ENCODE measurements around the gene FSIP2. TPM values are rescaled to one million over a fixed set of nuclear protein-coding genes. Genes with fewer than 3 reads are reported as not detected.

FSIP2 gene
- total and polyA plus RNA-seq, 4 donors = 0.03 to 2.6 (median 0.32) TPM

DNA sequence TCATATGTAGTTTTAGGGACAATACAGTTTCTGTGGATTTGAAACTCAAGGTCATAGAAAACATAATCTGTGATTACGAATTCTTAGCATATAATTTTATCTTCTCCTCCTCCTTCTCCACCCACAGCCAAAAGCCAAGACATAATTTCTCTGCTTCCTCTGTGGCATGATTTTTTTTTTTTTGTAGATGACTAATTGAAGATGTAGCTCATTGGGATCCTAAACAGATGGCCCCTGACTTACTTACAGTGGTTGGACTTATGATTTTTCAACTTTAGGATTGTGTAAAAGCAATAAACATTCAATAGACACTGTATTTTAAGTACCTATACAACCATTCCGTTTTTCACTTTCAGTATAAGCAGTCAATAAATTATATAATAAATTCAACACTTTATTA, 42.3 kb downstream of the FSIP2 start:
- Histone ChIP-seq H3K36me3 (ENCODE audit: control insufficient read depth in 4 of 4, insufficient read depth in 4 of 4, low read length in 4 of 4) (no peaks in the 10 kb centered on the region), H3K9me3 (ENCODE audit: control insufficient read depth in 4 of 4, insufficient read depth in 3 of 4, low read length in 3 of 4) (peaks cover 0 to 4% (median 0%) of the 10 kb centered on the region in 4 donors), H3K27ac (ENCODE audit: low read depth in 1 of 2, low read length in 1 of 2) (no peak overlapping the region), H3K27me3 (ENCODE audit: control insufficient read depth in 3 of 3, insufficient read depth in 3 of 3, low read length in 2 of 3) (no peaks in the 10 kb centered on the region), H3K4me1 (ENCODE audit: control insufficient read depth in 5 of 5, insufficient read depth in 5 of 5, low read length in 5 of 5) (no peaks in the 10 kb centered on the region), H3K9ac (ENCODE audit: insufficient read depth in 1 of 2, low read length in 2 of 2) (no peak overlapping the region), H3K4me3 (no peak overlapping the region)
- DNase-seq = no peak
- no peak for ATAC-seq (ENCODE audit: insufficient read depth, low FRiP score)
- WGBS, 2 donors = 81 to 83% methylated on average over 2 of the region's 2 CpGs
- TF ChIP-seq, protein P1, sequence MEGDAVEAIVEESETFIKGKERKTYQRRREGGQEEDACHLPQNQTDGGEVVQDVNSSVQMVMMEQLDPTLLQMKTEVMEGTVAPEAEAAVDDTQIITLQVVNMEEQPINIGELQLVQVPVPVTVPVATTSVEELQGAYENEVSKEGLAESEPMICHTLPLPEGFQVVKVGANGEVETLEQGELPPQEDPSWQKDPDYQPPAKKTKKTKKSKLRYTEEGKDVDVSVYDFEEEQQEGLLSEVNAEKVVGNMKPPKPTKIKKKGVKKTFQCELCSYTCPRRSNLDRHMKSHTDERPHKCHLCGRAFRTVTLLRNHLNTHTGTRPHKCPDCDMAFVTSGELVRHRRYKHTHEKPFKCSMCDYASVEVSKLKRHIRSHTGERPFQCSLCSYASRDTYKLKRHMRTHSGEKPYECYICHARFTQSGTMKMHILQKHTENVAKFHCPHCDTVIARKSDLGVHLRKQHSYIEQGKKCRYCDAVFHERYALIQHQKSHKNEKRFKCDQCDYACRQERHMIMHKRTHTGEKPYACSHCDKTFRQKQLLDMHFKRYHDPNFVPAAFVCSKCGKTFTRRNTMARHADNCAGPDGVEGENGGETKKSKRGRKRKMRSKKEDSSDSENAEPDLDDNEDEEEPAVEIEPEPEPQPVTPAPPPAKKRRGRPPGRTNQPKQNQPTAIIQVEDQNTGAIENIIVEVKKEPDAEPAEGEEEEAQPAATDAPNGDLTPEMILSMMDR (IDR thresholded peaks at IDR 0.05; ENCODE audit: control extremely low read depth, extremely low read depth) = no peak

GRCh38 chr2:185782223-185782769, 43.7 kb downstream of the FSIP2 start:
- Histone ChIP-seq H3K4me1 (ENCODE audit: control insufficient read depth in 5 of 5, insufficient read depth in 5 of 5, low read length in 5 of 5) (no peaks in the 10 kb centered on the region), H3K9ac (ENCODE audit: insufficient read depth in 1 of 2, low read length in 2 of 2) (no peak overlapping the region), H3K9me3 (ENCODE audit: control insufficient read depth in 4 of 4, insufficient read depth in 3 of 4, low read length in 3 of 4) (no peaks in the 10 kb centered on the region), H3K4me3 (no peak overlapping the region), H3K27me3 (ENCODE audit: control insufficient read depth in 3 of 3, insufficient read depth in 3 of 3, low read length in 2 of 3) (no peaks in the 10 kb centered on the region), H3K27ac (ENCODE audit: low read depth in 1 of 2, low read length in 1 of 2) (no peak overlapping the region), H3K36me3 (ENCODE audit: control insufficient read depth in 4 of 4, insufficient read depth in 4 of 4, low read length in 4 of 4) (no peaks in the 10 kb centered on the region)
- WGBS, 2 donors = 69 to 72% methylated on average over 4 of the region's 4 CpGs
- TF ChIP-seq, protein P1 (IDR thresholded peaks at IDR 0.05; ENCODE audit: control extremely low read depth, extremely low read depth) = no peak
- DNase-seq (no peak), ATAC-seq (ENCODE audit: insufficient read depth, low FRiP score) (no peak)

DNA sequence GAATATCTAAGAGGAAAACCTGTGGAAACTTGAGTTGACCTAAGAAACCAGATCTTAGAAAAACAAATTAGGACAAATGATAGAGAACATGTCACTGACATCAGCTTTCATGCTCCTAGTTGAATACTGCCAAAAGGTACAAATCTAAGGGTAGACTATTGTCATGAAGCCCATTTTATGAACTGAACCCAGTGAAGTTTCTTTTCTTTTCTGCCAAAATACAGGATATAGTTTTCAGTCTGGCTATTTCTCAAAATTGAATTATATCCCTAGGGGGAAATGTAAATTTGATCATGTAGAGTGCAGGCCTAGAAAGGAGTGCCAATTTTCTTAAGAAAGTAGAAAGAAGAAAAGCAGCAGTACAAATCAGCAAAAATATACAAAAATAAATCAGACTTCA, 46.6 kb downstream of the FSIP2 start:
- ATAC-seq (ENCODE audit: insufficient read depth, low FRiP score) = no peak
- Histone ChIP-seq H3K36me3 (ENCODE audit: control insufficient read depth in 4 of 4, insufficient read depth in 4 of 4, low read length in 4 of 4) (no peaks in the 10 kb centered on the region), H3K4me3 (no peak overlapping the region), H3K9ac (ENCODE audit: insufficient read depth in 1 of 2, low read length in 2 of 2) (no peak overlapping the region), H3K4me1 (ENCODE audit: control insufficient read depth in 5 of 5, insufficient read depth in 5 of 5, low read length in 5 of 5) (no peaks in the 10 kb centered on the region), H3K27ac (ENCODE audit: low read depth in 1 of 2, low read length in 1 of 2) (no peak overlapping the region), H3K27me3 (ENCODE audit: control insufficient read depth in 3 of 3, insufficient read depth in 3 of 3, low read length in 2 of 3) (no peaks in the 10 kb centered on the region), H3K9me3 (ENCODE audit: control insufficient read depth in 4 of 4, insufficient read depth in 3 of 4, low read length in 3 of 4) (no peaks in the 10 kb centered on the region)
- TF ChIP-seq, protein P1 (IDR thresholded peaks at IDR 0.05; ENCODE audit: control extremely low read depth, extremely low read depth) = no peak
- DNase-seq = no peak

DNA sequence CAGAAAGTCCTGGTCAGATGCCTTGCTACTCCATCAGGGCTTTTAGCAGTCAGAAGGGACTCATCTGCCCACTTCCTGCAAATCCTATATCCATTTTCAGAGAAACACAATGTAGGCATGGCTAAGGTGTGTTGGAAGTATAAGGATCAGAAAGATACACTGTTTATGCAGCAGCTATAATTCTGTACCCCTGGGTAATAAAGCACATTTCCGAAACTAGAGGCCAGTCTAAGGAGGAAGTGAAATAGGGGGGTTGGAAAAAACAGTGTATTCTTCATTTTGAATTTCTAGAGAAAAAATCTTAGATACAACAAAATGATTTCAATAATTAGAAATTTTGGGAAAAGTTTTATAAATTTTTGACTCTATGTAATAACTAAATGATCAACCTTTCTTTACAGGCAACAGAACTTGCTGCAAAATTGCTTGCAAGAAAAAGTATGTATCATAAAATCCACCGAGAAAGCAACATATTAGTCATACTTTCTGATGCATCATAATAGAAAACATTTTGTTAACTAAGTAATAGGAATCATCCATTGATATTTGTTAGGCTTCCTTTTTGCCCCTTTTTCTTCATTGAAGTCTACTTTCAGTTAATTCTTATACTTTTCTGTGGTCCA, 47.4 kb downstream of the FSIP2 start:
- no peak for DNase-seq
- Histone ChIP-seq H3K4me1 (ENCODE audit: control insufficient read depth in 5 of 5, insufficient read depth in 5 of 5, low read length in 5 of 5) (no peaks in the 10 kb centered on the region), H3K9me3 (ENCODE audit: control insufficient read depth in 4 of 4, insufficient read depth in 3 of 4, low read length in 3 of 4) (no peaks in the 10 kb centered on the region), H3K27ac (ENCODE audit: low read depth in 1 of 2, low read length in 1 of 2) (no peak overlapping the region), H3K4me3 (no peak overlapping the region), H3K36me3 (ENCODE audit: control insufficient read depth in 4 of 4, insufficient read depth in 4 of 4, low read length in 4 of 4) (no peaks in the 10 kb centered on the region), H3K27me3 (ENCODE audit: control insufficient read depth in 3 of 3, insufficient read depth in 3 of 3, low read length in 2 of 3) (no peaks in the 10 kb centered on the region), H3K9ac (ENCODE audit: insufficient read depth in 1 of 2, low read length in 2 of 2) (no peak overlapping the region)
- 83 to 91% methylated on average over 2 of the region's 2 CpGs for WGBS, 2 donors
- TF ChIP-seq, protein P1 (IDR thresholded peaks at IDR 0.05; ENCODE audit: control extremely low read depth, extremely low read depth) = no peak
- ATAC-seq (ENCODE audit: insufficient read depth, low FRiP score) = no peak
